GM18951 (cell line): Measurements from ENCODE around the gene ADAMTS14.
"Not testable (repeated sequence)": the region's sequence is repeated elsewhere in the genome, so short reads cannot be mapped to it uniquely, and the experiment has no call there.

Experiments used
- POLR2A ChIP-seq: IDR thresholded peaks from 4 replicates; pipeline ENCODE4 v1.6.1; 2011; ENCODE audit warnings: mild to moderate bottlenecking; ENCODE audit not compliant: insufficient read length, insufficient read depth; ENCODE audit errors: extremely low read depth
- in situ Hi-C: fragments of 300-500 bp; cut with MboI; formaldehyde crosslinking; loops from one replicate; pipeline ENCODE4 v1.12.0; 2022; ENCODE audit warnings: low sequenced_read_pairs, mixed read lengths, inconsistent platforms; ENCODE audit not compliant: unreplicated experiment

The ADAMTS14 gene

GRCh38 chr10:70769121-70769520 is 96.8 kb downstream of the ADAMTS14 start:
- in situ Hi-C loops, result no loop called here
- no peak for TF ChIP-seq POLR2A

- TF ChIP-seq POLR2A, result no peak
- in situ Hi-C loops, result no loop called here
Measured at GRCh38 chr10:70770001-70770400, 97.7 kb downstream of the ADAMTS14 start.

GRCh38 chr10:70770516-70770915 is 98.2 kb downstream of the ADAMTS14 start:
- in situ Hi-C loops, result not testable (repeated sequence)

- in situ Hi-C loops, result no loop called here
- no peak for TF ChIP-seq POLR2A
Measured at GRCh38 chr10:70771311-70772194, 99.2 kb downstream of the ADAMTS14 start.

- no peak for TF ChIP-seq POLR2A
- in situ Hi-C loops, result no loop called here
Measured at GRCh38 chr10:70772627-70773026, 100.3 kb downstream of the ADAMTS14 start.

- in situ Hi-C loops, result no loop called here
- no peak for TF ChIP-seq POLR2A
Measured at GRCh38 chr10:70773461-70773860, 101.2 kb downstream of the ADAMTS14 start.

GRCh38 chr10:70773965-70774809 is 101.9 kb downstream of the ADAMTS14 start:
- no peak for TF ChIP-seq POLR2A
- in situ Hi-C loops, result no loop called here

GRCh38 chr10:70774810-70775678 is 102.7 kb downstream of the ADAMTS14 start:
- TF ChIP-seq POLR2A, result no peak
- in situ Hi-C loops, result no loop called here

- TF ChIP-seq POLR2A, result no peak
- in situ Hi-C loops, result no loop called here
Measured at GRCh38 chr10:70775679-70776454, 103.6 kb downstream of the ADAMTS14 start.

GRCh38 chr10:70776455-70777005 is 104.2 kb downstream of the ADAMTS14 start:
- in situ Hi-C loops, result no loop called here
- no peak for TF ChIP-seq POLR2A

GRCh38 chr10:70777063-70777875 is 105.0 kb downstream of the ADAMTS14 start:
- no peak for TF ChIP-seq POLR2A
- in situ Hi-C loops, result no loop called here
